ENCODE measurements around the gene WNT6.

The WNT6 gene

GRCh38 chr2:218858671-218859555 is 692 bp upstream of the WNT6 start:
- Mint-ChIP-seq H3K27me3 (peaks cover 86% of the 10 kb centered on the region), H3K4me1 (ENCODE audit: low read depth) (peaks cover 20% of the 10 kb centered on the region), H3K4me3 (peak overlapping the region; percentile 47), H3K9me3 (no peaks in the 10 kb centered on the region), H3K27ac (no peak overlapping the region), H3K36me3 (ENCODE audit: low read depth) (no peaks in the 10 kb centered on the region)
- no peak for DNase-seq

DNA sequence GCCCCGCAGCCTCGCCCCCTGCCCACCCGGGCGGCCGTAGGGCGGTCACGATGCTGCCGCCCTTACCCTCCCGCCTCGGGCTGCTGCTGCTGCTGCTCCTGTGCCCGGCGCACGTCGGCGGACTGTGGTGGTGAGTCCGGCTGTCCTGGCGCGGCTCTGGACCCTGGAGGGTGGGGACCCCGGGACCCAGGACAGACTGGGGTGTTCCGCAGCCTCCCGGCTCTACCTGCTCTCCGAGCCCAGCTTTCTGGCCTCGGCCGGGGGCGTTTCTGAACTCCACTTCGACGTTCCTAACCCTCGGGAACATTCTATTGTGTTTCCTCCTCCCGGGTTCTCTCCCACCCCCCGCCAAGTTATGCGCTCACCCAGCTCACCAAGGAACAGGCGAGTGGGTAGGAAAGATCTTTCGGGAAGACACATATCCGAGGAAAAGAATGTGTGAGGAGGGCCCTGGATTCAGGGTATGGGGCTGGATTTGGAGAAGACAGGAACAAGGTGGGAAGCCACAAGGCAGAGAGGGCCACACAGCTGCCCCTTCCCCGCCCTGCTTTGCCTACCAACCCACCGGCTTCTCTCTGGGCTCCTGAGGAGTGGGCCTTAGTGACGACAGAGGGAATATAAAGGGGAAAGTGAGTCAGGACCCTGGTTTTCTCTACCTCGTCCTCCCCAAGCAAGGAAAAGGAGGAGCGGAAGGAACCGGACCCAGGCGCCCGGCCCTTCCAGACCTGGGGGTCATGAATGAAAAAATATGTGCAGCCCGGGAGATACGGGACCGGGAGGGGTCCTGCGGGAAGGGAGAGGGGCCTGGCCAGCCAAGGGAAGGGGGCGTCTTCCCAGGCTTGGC is 605 bp downstream of the WNT6 start:
- H3K27me3 Mint-ChIP-seq, result peaks cover 80% of the 10 kb centered on the region

GRCh38 chr2:218860950-218861381 is 1.4 kb downstream of the WNT6 start:
- H3K4me1 Mint-ChIP-seq (ENCODE audit: low read depth), result peaks cover 20% of the 10 kb centered on the region
- DNase-seq, result peak; percentile 44
- no peak overlapping the region for H3K27ac Mint-ChIP-seq
- no peaks in the 10 kb centered on the region for H3K9me3 Mint-ChIP-seq
- H3K36me3 Mint-ChIP-seq (ENCODE audit: low read depth), result no peaks in the 10 kb centered on the region
- peaks cover 77% of the 10 kb centered on the region for H3K27me3 Mint-ChIP-seq
- no peak overlapping the region for H3K4me3 Mint-ChIP-seq

More for the DNA sequence above, 605 bp downstream of the WNT6 start:
- Mint-ChIP-seq H3K9me3 (no peaks in the 10 kb centered on the region), H3K36me3 (ENCODE audit: low read depth) (no peaks in the 10 kb centered on the region), H3K4me3 (peak overlapping the region; percentile 47), H3K4me1 (ENCODE audit: low read depth) (peaks cover 20% of the 10 kb centered on the region), H3K27ac (no peak overlapping the region)
- DNase-seq, result no peak

DNA sequence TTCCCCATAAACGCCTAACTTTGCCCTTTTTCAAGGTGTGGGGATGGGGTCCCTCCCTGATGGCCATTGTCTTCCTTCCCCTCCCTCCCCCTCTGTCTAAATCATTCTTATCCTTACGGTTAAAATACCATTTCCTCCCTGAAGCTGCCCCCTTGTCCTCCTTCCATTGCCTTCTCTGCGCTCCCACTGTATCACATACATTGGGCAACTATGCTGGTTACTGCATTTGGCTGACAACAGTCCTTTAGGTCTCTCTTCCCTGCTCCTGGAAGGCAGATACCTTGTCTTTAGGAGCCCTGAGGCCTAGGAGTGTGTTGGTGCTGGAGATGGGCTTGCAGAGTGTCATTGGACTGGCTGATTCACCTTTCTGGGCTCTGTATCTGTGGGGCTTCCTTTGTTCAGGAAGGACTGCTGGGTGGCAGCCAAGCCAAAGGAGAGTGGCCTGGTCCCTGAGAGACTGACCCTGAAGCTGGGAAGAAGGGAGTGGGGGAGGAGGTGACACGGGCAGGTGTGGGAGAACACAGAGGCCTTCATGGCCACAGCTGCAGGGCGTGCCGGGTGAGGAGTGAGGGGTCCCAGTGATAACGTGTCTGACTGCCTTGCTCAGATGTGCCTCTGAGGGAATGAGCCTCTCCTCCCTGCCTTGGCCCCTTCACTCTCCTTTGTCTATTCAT is 2.2 kb downstream of the WNT6 start:
- peak; percentile 27 for DNase-seq

GRCh38 chr2:218863021-218863520 is 3.5 kb downstream of the WNT6 start:
- Mint-ChIP-seq H3K27me3 (peaks cover 68% of the 10 kb centered on the region), H3K9me3 (no peaks in the 10 kb centered on the region), H3K36me3 (ENCODE audit: low read depth) (no peaks in the 10 kb centered on the region)

More for the DNA sequence above, 2.2 kb downstream of the WNT6 start:
- H3K27ac Mint-ChIP-seq, result no peak overlapping the region
- H3K9me3 Mint-ChIP-seq, result no peaks in the 10 kb centered on the region
- H3K36me3 Mint-ChIP-seq (ENCODE audit: low read depth), result no peaks in the 10 kb centered on the region
- no peak overlapping the region for H3K4me3 Mint-ChIP-seq
- peaks cover 76% of the 10 kb centered on the region for H3K27me3 Mint-ChIP-seq
- peaks cover 19% of the 10 kb centered on the region for H3K4me1 Mint-ChIP-seq (ENCODE audit: low read depth)

DNA sequence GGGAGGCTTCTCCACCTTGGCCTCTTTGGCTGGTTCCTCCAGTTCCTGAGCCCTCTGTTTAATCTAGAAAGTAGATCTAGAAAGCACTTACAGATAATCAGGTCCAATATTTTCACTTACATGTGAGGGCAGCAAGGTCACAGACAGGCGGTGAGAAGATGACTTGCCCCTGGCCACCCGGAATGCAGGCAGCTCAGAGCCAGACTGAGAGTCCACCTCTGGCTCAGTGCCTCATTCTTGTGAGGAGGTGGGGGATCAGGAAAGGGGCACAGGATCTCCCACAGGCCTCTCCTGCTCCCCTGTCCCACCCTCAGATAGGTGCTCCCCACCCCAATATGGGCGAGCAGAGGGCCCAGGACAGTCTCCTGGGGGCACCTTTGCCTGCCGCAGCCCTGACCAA is 5.8 kb downstream of the WNT6 start:
- Mint-ChIP-seq H3K9me3 (no peaks in the 10 kb centered on the region), H3K36me3 (ENCODE audit: low read depth) (no peaks in the 10 kb centered on the region), H3K27ac (no peak overlapping the region), H3K27me3 (peaks cover 72% of the 10 kb centered on the region), H3K4me3 (no peak overlapping the region), H3K4me1 (ENCODE audit: low read depth) (peaks cover 7% of the 10 kb centered on the region)
- no peak for DNase-seq

More at GRCh38 chr2:218863021-218863520, 3.5 kb downstream of the WNT6 start:
- H3K27ac Mint-ChIP-seq, result no peak overlapping the region
- peaks cover 18% of the 10 kb centered on the region for H3K4me1 Mint-ChIP-seq (ENCODE audit: low read depth)
- H3K4me3 Mint-ChIP-seq, result no peak overlapping the region
- peak; percentile 29 for DNase-seq

- Mint-ChIP-seq H3K36me3 (ENCODE audit: low read depth) (no peaks in the 10 kb centered on the region), H3K27ac (no peak overlapping the region), H3K4me1 (ENCODE audit: low read depth) (peaks cover 6% of the 10 kb centered on the region), H3K9me3 (no peaks in the 10 kb centered on the region), H3K27me3 (peaks cover 70% of the 10 kb centered on the region), H3K4me3 (no peak overlapping the region)
- DNase-seq, result no peak
Measured at GRCh38 chr2:218865999-218866398, 6.4 kb downstream of the WNT6 start.

GRCh38 chr2:218867900-218868299 is 8.3 kb downstream of the WNT6 start:
- DNase-seq, result no peak
- Mint-ChIP-seq H3K36me3 (ENCODE audit: low read depth) (no peaks in the 10 kb centered on the region), H3K27me3 (peaks cover 74% of the 10 kb centered on the region), H3K27ac (no peak overlapping the region), H3K4me1 (ENCODE audit: low read depth) (peaks cover 15% of the 10 kb centered on the region), H3K4me3 (no peak overlapping the region), H3K9me3 (no peaks in the 10 kb centered on the region)

- no peak overlapping the region for H3K27ac Mint-ChIP-seq
- DNase-seq, result no peak
- H3K36me3 Mint-ChIP-seq (ENCODE audit: low read depth), result no peaks in the 10 kb centered on the region
- H3K9me3 Mint-ChIP-seq, result no peaks in the 10 kb centered on the region
- H3K27me3 Mint-ChIP-seq, result peaks cover 72% of the 10 kb centered on the region
- peaks cover 20% of the 10 kb centered on the region for H3K4me1 Mint-ChIP-seq (ENCODE audit: low read depth)
- no peak overlapping the region for H3K4me3 Mint-ChIP-seq
Measured at GRCh38 chr2:218869064-218869463, 9.5 kb downstream of the WNT6 start.

GRCh38 chr2:218870984-218871344 is 11.4 kb downstream of the WNT6 start:
- Mint-ChIP-seq H3K4me3 (peak overlapping the region; percentile 37), H3K4me1 (ENCODE audit: low read depth) (peaks cover 20% of the 10 kb centered on the region), H3K27ac (no peak overlapping the region), H3K36me3 (ENCODE audit: low read depth) (no peaks in the 10 kb centered on the region), H3K9me3 (no peaks in the 10 kb centered on the region), H3K27me3 (peaks cover 81% of the 10 kb centered on the region)
- DNase-seq, result no peak

- Mint-ChIP-seq H3K9me3 (no peaks in the 10 kb centered on the region), H3K4me3 (peak overlapping the region; percentile 37), H3K36me3 (ENCODE audit: low read depth) (no peaks in the 10 kb centered on the region), H3K4me1 (ENCODE audit: low read depth) (peaks cover 22% of the 10 kb centered on the region), H3K27ac (no peak overlapping the region), H3K27me3 (peaks cover 81% of the 10 kb centered on the region)
- peak; percentile 57 for DNase-seq
Measured at GRCh38 chr2:218871345-218872302, 12.0 kb downstream of the WNT6 start.

GRCh38 chr2:218872645-218873358 is 13.2 kb downstream of the WNT6 start:
- peak overlapping the region; percentile 6 for H3K4me3 Mint-ChIP-seq
- no peak overlapping the region for H3K27ac Mint-ChIP-seq
- H3K4me1 Mint-ChIP-seq (ENCODE audit: low read depth), result peaks cover 28% of the 10 kb centered on the region

More at GRCh38 chr2:218872645-218873358, 13.2 kb downstream of the WNT6 start:
- Mint-ChIP-seq H3K27me3 (peaks cover 78% of the 10 kb centered on the region), H3K9me3 (no peaks in the 10 kb centered on the region), H3K36me3 (ENCODE audit: low read depth) (no peaks in the 10 kb centered on the region)
- no peak for DNase-seq
